GM19463 (cell line): ENCODE results near the gene CEP164.
A peak's percentile ranks its signal among the peaks of the same experiment; 100 is the strongest.
"Not testable (repeated sequence)": the region's sequence is repeated elsewhere in the genome, so short reads cannot be mapped to it uniquely, and the experiment has no call there.

Experiments
- ATAC-seq: cut with Tn5 transposase; IDR thresholded peaks from one replicate; pipeline ENCODE4 v1.9.1; 2021; ENCODE audit warnings: mild to moderate bottlenecking, moderate library complexity; ENCODE audit not compliant: unreplicated experiment

Gene CEP164

GRCh38 chr11:117303646-117304315, 23.9 kb upstream of the CEP164 start:
- ATAC-seq = no peak

DNA sequence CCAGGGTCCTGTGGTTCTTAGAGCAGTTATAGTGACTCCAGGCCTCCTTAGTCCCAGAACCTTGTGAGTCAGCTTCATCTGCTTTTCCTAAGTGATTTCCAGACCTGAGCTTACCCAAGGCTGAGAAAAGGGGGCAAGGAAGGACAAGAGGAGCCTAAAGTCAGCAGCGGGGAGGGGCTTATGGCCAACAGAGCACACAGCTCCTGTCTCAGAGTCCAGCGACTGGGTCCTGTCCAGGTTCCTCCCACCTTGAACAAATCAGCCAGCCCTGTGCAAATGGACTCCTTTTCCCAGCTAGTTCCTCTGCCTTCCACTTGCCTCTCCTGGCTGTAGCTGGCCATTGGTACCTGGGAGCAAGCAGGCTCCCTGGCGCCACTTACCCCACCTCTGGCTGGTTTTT, 22.5 kb upstream of the CEP164 start:
- ATAC-seq = no peak

DNA sequence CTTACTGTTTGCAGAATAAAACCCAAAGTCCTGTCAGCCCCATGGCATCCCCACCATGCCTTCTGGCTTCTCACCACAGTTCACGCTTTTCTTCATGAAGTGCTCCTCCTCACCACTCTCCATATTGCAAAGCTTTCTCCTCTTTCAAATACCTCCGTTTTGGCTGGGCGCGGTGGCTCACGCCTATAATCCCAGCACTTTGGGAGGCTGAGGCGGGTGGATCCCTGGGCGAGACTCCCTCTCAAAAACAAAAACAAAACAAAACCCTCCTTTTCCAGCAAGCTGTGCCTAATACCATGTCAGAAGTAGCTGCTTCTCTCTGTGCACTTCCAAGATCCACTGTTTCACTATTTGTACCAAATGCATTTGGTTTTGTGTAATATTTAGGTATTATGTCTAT, 18.3 kb upstream of the CEP164 start:
- no peak for ATAC-seq

- no peak for ATAC-seq
Observed at GRCh38 chr11:117313091-117313490, 14.6 kb upstream of the CEP164 start.

GRCh38 chr11:117313828-117314768, 13.6 kb upstream of the CEP164 start:
- no peak for ATAC-seq

DNA sequence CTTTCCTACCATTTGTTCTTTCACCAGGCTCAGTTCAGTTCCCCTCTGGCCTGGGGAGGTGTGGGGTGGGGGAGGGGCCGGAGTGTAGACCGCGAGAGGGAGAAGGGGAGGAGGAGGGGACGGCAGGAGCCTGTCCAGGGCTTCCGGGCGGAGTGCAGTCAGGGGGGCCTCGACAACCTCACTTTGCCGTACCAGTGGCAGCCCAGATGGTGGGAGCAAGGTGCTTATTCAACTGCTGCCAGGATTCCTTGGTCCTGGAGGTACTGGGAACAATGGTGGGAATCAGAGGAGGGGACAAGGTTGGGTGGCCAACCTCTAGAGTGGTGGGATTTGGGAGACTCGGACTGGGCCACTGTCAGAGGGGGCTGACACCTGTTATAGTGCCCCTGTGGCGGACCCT, 12.8 kb upstream of the CEP164 start:
- ATAC-seq = no peak

DNA sequence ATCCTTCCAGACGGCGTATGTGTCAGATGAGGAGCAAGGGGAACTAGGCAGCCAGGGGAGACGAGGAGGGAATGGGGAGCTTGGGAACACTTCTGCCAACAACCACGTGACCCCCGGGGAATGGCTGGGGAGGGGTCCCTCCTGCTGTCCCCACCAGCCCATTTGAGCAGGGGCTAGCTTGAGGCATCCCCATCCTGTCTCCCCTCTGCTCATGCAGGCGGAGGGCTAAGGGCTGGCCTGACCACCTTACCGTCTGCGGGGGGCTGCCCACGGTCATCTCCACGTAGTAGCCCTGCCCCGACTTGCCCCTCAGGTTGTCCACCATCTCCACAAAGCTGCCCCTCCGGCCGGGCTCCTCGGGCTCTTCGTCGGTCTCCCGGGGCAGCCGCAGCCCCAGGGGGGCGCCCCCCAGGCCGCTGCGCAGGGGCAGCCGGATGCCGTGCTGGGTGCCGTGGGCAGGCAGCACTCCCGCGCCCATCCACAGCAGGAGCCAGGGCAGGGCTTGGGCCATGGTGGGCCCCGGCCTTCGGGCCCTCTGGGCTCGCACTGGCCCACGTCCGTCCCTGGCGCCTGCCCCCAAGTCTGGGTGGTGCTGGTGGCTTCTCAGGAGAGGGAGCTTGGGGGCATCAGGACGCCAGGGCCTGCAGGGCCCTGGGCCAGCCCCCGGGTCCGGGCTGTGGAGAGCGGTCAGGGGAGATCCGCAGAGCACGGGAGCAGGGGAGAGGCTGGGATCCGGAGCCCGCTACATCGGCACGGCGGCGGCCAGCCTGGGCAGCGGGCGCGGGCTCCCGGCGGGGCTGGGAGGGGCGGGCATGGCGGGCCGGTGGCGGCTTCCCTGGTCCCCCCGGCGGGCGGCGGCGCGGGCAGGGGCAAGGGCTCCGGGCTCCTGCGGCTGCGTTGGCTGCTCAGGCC, 12.1 kb upstream of the CEP164 start:
- no peak for ATAC-seq

DNA sequence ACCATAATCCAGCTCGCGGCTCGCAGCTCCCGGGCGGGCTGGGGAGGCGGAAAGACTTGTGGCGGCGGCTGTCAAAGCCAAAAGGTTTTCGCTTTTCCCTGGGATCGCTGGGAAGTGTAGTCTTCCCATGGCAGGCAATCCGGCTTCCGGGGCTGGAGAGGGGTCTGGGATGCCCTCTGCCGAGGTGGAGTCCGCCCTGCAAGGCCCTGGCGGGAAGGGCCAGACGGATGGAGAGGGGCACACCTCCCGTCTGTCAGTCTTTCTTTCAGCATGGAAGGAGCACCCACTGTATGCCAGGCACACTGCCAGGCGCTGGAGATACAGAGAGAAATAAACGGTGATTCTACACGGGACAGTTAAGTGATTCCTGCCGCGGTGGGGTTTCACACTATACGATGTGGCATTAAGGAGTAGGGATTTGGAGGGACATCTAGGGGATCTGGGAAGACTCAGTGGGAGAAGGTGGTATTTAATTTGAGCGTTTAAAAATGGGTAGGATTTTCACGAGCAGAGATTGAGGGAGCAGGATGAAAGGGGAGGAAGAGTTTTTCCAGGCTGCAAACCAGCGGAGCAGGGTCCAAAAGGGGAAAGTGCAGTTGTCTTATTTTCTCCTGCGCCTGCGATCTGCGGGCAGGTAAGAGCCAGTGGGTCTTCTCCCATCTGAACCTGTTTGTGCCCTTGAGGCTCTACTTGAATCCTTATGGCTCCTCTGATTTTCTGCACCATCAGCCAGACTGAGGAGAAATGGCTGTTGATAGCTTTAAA, 11.3 kb upstream of the CEP164 start, which contains the start of gene BACE1:
TSS of gene BACE1 (minus strand) at position 60 of the 765 bp plus-strand sequence. CDS start 461 bp downstream, outside the sequence.
- no peak for ATAC-seq

- no peak for ATAC-seq
Observed at GRCh38 chr11:117318738-117319137, 8.9 kb upstream of the CEP164 start.

DNA sequence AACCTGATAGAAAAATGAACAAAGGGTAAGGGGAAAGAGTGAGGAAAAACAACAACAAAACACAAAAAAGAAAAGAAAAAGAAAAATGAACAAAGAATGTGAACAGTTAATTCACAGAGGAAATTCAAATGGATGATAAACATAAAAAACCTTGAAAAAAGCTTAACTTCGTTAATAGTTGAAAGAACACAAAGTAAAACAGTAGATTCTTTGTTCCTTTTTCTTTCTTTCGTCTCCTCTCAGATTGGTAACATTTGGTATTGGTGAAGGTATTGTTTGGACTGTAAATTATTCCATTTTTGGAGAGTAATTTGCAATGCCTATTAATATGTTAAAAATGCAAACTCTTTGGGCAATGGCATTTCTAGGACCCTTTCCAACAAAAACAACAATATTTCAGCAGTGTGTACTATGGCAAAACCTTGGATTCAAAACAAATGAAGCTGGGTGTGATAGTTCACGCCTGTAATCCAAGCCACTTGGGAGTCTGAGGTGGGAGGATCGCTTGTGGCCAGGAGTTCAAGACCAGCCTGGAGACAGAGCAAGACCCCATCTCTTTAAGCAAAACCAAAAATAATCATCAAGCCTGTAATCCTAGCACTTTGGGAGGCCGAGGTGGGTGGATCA, 8.3 kb upstream of the CEP164 start:
- ATAC-seq = no peak

- ATAC-seq = not testable (repeated sequence)
Observed at GRCh38 chr11:117327255-117327566, 443 bp upstream of the CEP164 start.

DNA sequence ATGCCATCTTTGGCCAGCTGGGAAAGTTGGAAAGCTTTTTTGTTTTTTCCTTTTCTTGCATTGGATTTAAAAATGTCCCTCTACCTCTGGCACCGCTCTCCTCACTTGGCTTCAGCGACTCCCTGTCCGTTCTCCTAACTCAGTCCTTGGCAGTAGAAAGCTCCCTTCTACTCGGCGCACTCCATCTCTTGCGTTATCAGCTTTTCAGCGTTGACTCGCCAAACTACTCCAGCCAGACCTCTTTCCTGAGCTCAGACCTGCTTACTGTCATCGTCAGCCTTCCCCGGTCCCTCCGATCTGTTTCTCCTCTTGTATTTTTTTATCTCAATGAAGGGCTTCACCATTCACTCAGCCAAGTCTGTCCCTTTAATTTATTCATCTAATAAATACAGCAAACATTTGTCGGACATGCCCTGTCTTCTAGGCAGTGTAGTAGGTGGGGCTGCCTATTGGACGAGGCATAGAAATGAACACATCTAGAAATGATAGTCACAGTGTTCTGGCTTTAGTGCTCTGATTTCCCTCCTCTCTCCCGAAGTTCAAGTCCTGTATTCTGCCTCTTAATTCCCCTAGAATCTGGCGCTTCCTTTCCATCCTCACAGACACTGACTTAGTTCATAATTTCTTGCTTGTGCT, 839 bp downstream of the CEP164 start:
- ATAC-seq = peak; percentile 4

- ATAC-seq = no peak
Observed at GRCh38 chr11:117332843-117333242, 5.2 kb downstream of the CEP164 start.

GRCh38 chr11:117333917-117334316, 6.3 kb downstream of the CEP164 start:
- no peak for ATAC-seq

- no peak for ATAC-seq
Observed at GRCh38 chr11:117334896-117335295, 7.2 kb downstream of the CEP164 start.

DNA sequence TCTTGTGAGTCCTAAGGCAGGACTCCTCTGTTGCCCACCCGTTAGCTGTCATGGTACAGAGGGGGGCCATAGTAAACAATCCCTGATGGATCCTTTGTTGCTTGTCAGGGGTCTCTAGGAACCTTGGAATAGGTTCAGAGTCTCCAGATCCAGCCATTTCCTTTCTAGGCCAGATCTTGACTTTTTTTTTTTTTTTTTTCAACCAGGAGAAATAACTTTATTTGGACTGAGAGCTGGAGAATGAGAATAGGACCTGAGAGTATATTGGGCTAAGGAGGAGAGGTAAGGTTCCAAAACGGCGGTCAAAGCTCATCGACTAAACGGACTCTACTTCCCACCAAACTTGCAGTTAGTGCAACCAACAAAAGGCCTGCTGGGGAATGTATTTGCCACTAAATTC, 7.7 kb downstream of the CEP164 start:
- ATAC-seq = no peak

- ATAC-seq = no peak
Observed at GRCh38 chr11:117337076-117337475, 9.4 kb downstream of the CEP164 start.

- ATAC-seq = no peak
Observed at GRCh38 chr11:117345039-117345438, 17.4 kb downstream of the CEP164 start.

GRCh38 chr11:117354550-117354949, 26.9 kb downstream of the CEP164 start:
- ATAC-seq = no peak
